PC-3 (cell line): ENCODE data around the gene ZFYVE28.

Source experiments
- CTCF ChIP-seq: fragments of 300-600 bp; sonication (generic); conservative IDR thresholded peaks from 2 replicates; pipeline ENCODE4 v1.5.1; 2017; ENCODE audit warnings: antibody characterized with exemption, low read depth, mild to moderate bottlenecking, low read length
- EZH2 ChIP-seq: fragments of 300-600 bp; sonication (generic); IDR thresholded peaks from one replicate; pipeline ENCODE4 v1.6.1; 2017; ENCODE audit warnings: antibody characterized with exemption, mild to moderate bottlenecking, low read length; ENCODE audit not compliant: unreplicated experiment

GRCh38 chr4:2288051-2288541, 130.3 kb downstream of the ZFYVE28 start:
- TF ChIP-seq CTCF = no peak
- TF ChIP-seq EZH2 = no peak
